HCT116 (cell line): Measurements from ENCODE around the gene LSAMP. TPM values are rescaled to one million over a fixed set of nuclear protein-coding genes. Genes with fewer than 3 reads are reported as not detected.

Experiments
- ATAC-seq: fragments of 200-7000 bp; cut with Tn5 transposase; 2 replicates; pipeline ENCODE4 v1.9.1; 2020; ENCODE audit warnings: mild to moderate bottlenecking, moderate library complexity
- BruUV-seq: library from RNA; stranded (reverse); fragments of 400-500 nt; replicated peaks from 2 replicates; lab custom pipeline; 2021; lab: Mats Ljungman, UMichigan
- CTCF ChIA-PET: fragments of 300-600 bp; sonication (Branson Sonifier 250); formaldehyde crosslinking; loops from one replicate; lab custom pipeline; 2021; ENCODE audit warnings: antibody characterized with exemption; lab: Charles Lee
- POLR2A ChIA-PET: fragments of 300-600, 350-600 bp; sonication (Branson Sonifier 250); formaldehyde crosslinking; loops from one replicate; lab custom pipeline; 2021; ENCODE audit warnings: antibody characterized with exemption; lab: Charles Lee
- RAD21 ChIA-PET, 2 experiments: fragments of 300-600 bp; sonication (Branson Sonifier 250); formaldehyde crosslinking; loops; one replicate each; lab custom pipeline; 2023; ENCODE audit warnings: low total read pairs in 2 of 2; ENCODE audit not compliant: uncharacterized antibody in 2 of 2, unreplicated experiment in 2 of 2, low non-redundant PET in 1 of 2; lab: Charles Lee
- DNase-seq: peaks from one replicate; pipeline ENCODE4 v3.0.0-alpha.2; 2010; ENCODE audit warnings: low read depth, low spot score
- H2AFZ ChIP-seq: fragments of 200-600 bp; shearing (Covaris generic), sonication (generic); 2 replicates; pipeline ENCODE4 v1.6.1; 2017; ENCODE audit warnings: low read depth, mixed run types, mixed read lengths, antibody characterized with exemption, low read length; ENCODE audit not compliant: poor library complexity, severe bottlenecking
- H3K27ac ChIP-seq: 2 replicates; pipeline ENCODE4 v1.5.1; 2012; ENCODE audit warnings: low read depth, low read length
- H3K27me3 ChIP-seq: fragments of 200-600 bp; sonication (generic); 2 replicates; pipeline ENCODE4 v1.6.1; 2016; ENCODE audit warnings: mixed run types, low read length, mixed read lengths; ENCODE audit not compliant: insufficient read depth
- H3K36me3 ChIP-seq, 2 experiments: fragments of 200-500 bp in 1 of 2; fragments of 200-600 bp in 1 of 2; sonication (Bioruptor generic) in 1 of 2; sonication (generic) in 1 of 2; 2 replicates each; pipeline versions ENCODE4 v1.5.1 to v1.6.1; 2014 to 2016; ENCODE audit warnings: low read length in 2 of 2, inconsistent platforms in 1 of 2, mixed read lengths in 1 of 2, mixed run types in 1 of 2; ENCODE audit not compliant: insufficient read depth in 2 of 2, control insufficient read depth in 1 of 2
- H3K4me1 ChIP-seq, 2 experiments: fragments of 200-600 bp in 1 of 2; sonication (generic) in 1 of 2; 2 replicates each; pipeline versions ENCODE4 v1.5.1 to v1.6.1; 2012 to 2017; ENCODE audit warnings: low read length in 2 of 2, inconsistent platforms in 1 of 2, mild to moderate bottlenecking in 1 of 2, mixed read lengths in 1 of 2, mixed run types in 1 of 2, moderate library complexity in 1 of 2; ENCODE audit not compliant: insufficient read depth in 2 of 2, control insufficient read depth in 1 of 2
- H3K4me2 ChIP-seq: fragments of 200-600 bp; sonication (generic); 2 replicates; pipeline ENCODE4 v1.6.1; 2017; ENCODE audit warnings: mixed run types, low read length, mixed read lengths
- H3K4me3 ChIP-seq, 2 experiments: fragments of 200-600 bp in 1 of 2; sonication (generic) in 1 of 2; replicated peaks in 1 of 2; 2 replicates each; pipeline ENCODE4 v1.5.1; 2011 to 2016; ENCODE audit warnings: low read length in 2 of 2, control low read depth in 1 of 2, low read depth in 1 of 2, mild to moderate bottlenecking in 1 of 2, mixed read lengths in 1 of 2, mixed run types in 1 of 2
- H3K79me2 ChIP-seq: fragments of 200-600 bp; sonication (generic); 2 replicates; pipeline ENCODE4 v1.6.1; 2017; ENCODE audit warnings: mild to moderate bottlenecking, mixed run types, low read length, moderate library complexity, mixed read lengths; ENCODE audit not compliant: insufficient read depth
- H3K9ac ChIP-seq: fragments of 200-600 bp; sonication (generic); 2 replicates; pipeline ENCODE4 v1.6.1; 2016; ENCODE audit warnings: low read length, mixed read lengths
- H3K9me2 ChIP-seq: fragments of 200-600 bp; sonication (generic), shearing (Covaris generic); 2 replicates; pipeline ENCODE4 v1.6.1; 2017; ENCODE audit warnings: mixed run types, mild to moderate bottlenecking, moderate library complexity; ENCODE audit not compliant: insufficient read depth
- H3K9me3 ChIP-seq, 2 experiments: fragments of 200-500 bp in 1 of 2; fragments of 200-600 bp in 1 of 2; sonication (Bioruptor generic) in 1 of 2; sonication (generic) in 1 of 2; 2 replicates each; pipeline ENCODE4 v1.6.1; 2014 to 2017; ENCODE audit warnings: low read length in 2 of 2, mixed read lengths in 2 of 2, inconsistent platforms in 1 of 2, low read depth in 1 of 2, mild to moderate bottlenecking in 1 of 2, mixed run types in 1 of 2, moderate library complexity in 1 of 2; ENCODE audit not compliant: control insufficient read depth in 1 of 2, insufficient read depth in 1 of 2
- H4K20me1 ChIP-seq: fragments of 200-600 bp; sonication (generic), shearing (Covaris generic); 2 replicates; pipeline ENCODE4 v1.6.1; 2017; ENCODE audit warnings: mixed run types, mild to moderate bottlenecking, moderate library complexity; ENCODE audit not compliant: insufficient read depth
- CTCF ChIP-seq, 3 experiments: fragments of 200-600 bp in 1 of 3; sonication (generic) in 1 of 3; IDR thresholded peaks in 2 of 3; conservative IDR thresholded peaks in 1 of 3; 2 replicates each; pipeline ENCODE4 v1.5.1; 2012 to 2017; ENCODE audit warnings: low read depth in 2 of 3, low read length in 2 of 3, antibody characterized with exemption in 1 of 3, borderline replicate concordance in 1 of 3, control low read depth in 1 of 3, mild to moderate bottlenecking in 1 of 3, mixed read lengths in 1 of 3, mixed run types in 1 of 3, moderate library complexity in 1 of 3; ENCODE audit not compliant: insufficient read depth in 1 of 3
- POLR2AphosphoS5 ChIP-seq: IDR thresholded peaks from 2 replicates; pipeline ENCODE4 v1.6.1; 2011; ENCODE audit warnings: mild to moderate bottlenecking, low read depth, low read length, moderate library complexity
- REST ChIP-seq: IDR thresholded peaks from 2 replicates; pipeline ENCODE4 v1.6.1; 2012; ENCODE audit warnings: low read depth
- SRF ChIP-seq: IDR thresholded peaks from 2 replicates; pipeline ENCODE4 v1.6.1; 2012; ENCODE audit warnings: low read depth
- intact Hi-C: fragments of 100-400 bp; cut with micrococcal nuclease; formaldehyde crosslinking; loops from 2 replicates; pipeline ENCODE4 v1.10.0; 2022
- total RNA-seq: library from RNA; stranded (reverse); gene quantifications from one replicate; pipeline ENCODE4 v1.2.1, GENCODE V29; 2021; ENCODE audit not compliant: unreplicated experiment

The LSAMP gene
- total RNA-seq, 1 experiment from 2014 or later, result 0.25 TPM

GRCh38 chr3:116425126-116425525 is 20.2 kb downstream of the LSAMP start:
- no peaks in the 10 kb centered on the region for H4K20me1 ChIP-seq
- ChIA-PET CTCF (no interaction called here), RAD21 (no interaction called here)
- H3K36me3 ChIP-seq, result no peaks in the 10 kb centered on the region
- H2AFZ ChIP-seq, result no peak overlapping the region
- DNase-seq, result no peak
- H3K4me1 ChIP-seq, result no peaks in the 10 kb centered on the region
- no peaks in the 10 kb centered on the region for H3K79me2 ChIP-seq
- H3K4me3 ChIP-seq, result no peak overlapping the region
- H3K9me2 ChIP-seq, result no peaks in the 10 kb centered on the region
- no TSS peak for BruUV-seq
- no peaks in the 10 kb centered on the region; the same call in 1 of the 2 replicates for H3K27me3 ChIP-seq
- intact Hi-C loops, result no loop called here
- no peak overlapping the region for H3K4me2 ChIP-seq
- no peak overlapping the region for H3K9ac ChIP-seq
- ATAC-seq, result no peak
- no peaks in the 10 kb centered on the region for H3K9me3 ChIP-seq
- H3K27ac ChIP-seq, result no peak overlapping the region
- no peak for TF ChIP-seq CTCF (IDR thresholded peaks at IDR 0.05 in 2 of 3, conservative IDR thresholded peaks at IDR 0.05 in 1 of 3; ENCODE audit: borderline replicate concordance in 1 of 3, insufficient read depth in 1 of 3, low read depth in 2 of 3, low read length in 2 of 3)
- no peak for TF ChIP-seq POLR2AphosphoS5
- TF ChIP-seq SRF, result no peak
- no peak for TF ChIP-seq REST
- TF ChIP-seq, all 23 proteins: peak for 0
- POLR2A ChIA-PET, result no interaction called here
